MM.1S (cell line): Measurements from ENCODE around the gene HDAC9.

ENCODE experiments used
- DNase-seq: peaks from one replicate; pipeline ENCODE4 v3.0.0-alpha.2; 2015
- H2AFZ ChIP-seq: fragments of 300-600 bp; sonication (generic); 2 replicates; pipeline ENCODE4 v1.6.0; 2016; ENCODE audit warnings: antibody characterized with exemption, low read length
- H3F3A ChIP-seq: fragments of 300-600 bp; sonication (generic); 2 replicates; pipeline ENCODE4 v1.6.1; 2016; ENCODE audit warnings: mild to moderate bottlenecking, antibody characterized with exemption, low read length, moderate library complexity, mixed read lengths; ENCODE audit not compliant: insufficient read depth
- H3K27ac ChIP-seq: fragments of 300-600 bp; sonication (generic); 2 replicates; pipeline ENCODE4 v1.5.1; 2016; ENCODE audit warnings: mild to moderate bottlenecking, low read length
- H3K27me3 ChIP-seq: fragments of 300-600 bp; sonication (generic); replicated peaks from 2 replicates; pipeline ENCODE4 v1.6.0; 2016; ENCODE audit warnings: low read length; ENCODE audit not compliant: insufficient read depth
- H3K36me3 ChIP-seq: fragments of 300-600 bp; sonication (generic); replicated peaks from 2 replicates; pipeline ENCODE4 v1.6.1; 2016; ENCODE audit warnings: mild to moderate bottlenecking, low read length, mixed read lengths; ENCODE audit not compliant: insufficient read depth
- H3K4me1 ChIP-seq: fragments of 300-600 bp; sonication (generic); 2 replicates; pipeline ENCODE4 v1.6.1; 2016; ENCODE audit warnings: low read length, mixed read lengths
- H3K4me2 ChIP-seq: fragments of 300-600 bp; sonication (generic); 2 replicates; pipeline ENCODE4 v1.6.0; 2016; ENCODE audit warnings: low read depth, low read length
- H3K4me3 ChIP-seq: fragments of 300-600 bp; sonication (generic); 2 replicates; pipeline ENCODE4 v1.5.1; 2016; ENCODE audit warnings: low read length, mixed read lengths
- H3K79me2 ChIP-seq: fragments of 300-600 bp; sonication (generic); 2 replicates; pipeline ENCODE4 v1.6.1; 2016; ENCODE audit warnings: mixed run types, low read length, mixed read lengths
- H3K9ac ChIP-seq: fragments of 300-600 bp; sonication (generic); 2 replicates; pipeline ENCODE4 v1.6.1; 2016; ENCODE audit warnings: low read length, mixed read lengths
- H3K9me2 ChIP-seq: fragments of 300-600 bp; sonication (generic); replicated peaks from 2 replicates; pipeline ENCODE4 v1.6.1; 2016; ENCODE audit warnings: mild to moderate bottlenecking, low read length, mixed read lengths; ENCODE audit not compliant: insufficient read depth
- H3K9me3 ChIP-seq: fragments of 300-600 bp; sonication (generic); replicated peaks from 2 replicates; pipeline ENCODE4 v1.6.1; 2016; ENCODE audit warnings: mild to moderate bottlenecking, low read length, mixed read lengths; ENCODE audit not compliant: insufficient read depth
- H4K20me1 ChIP-seq: fragments of 300-600 bp; sonication (generic); 2 replicates; pipeline ENCODE4 v1.6.1; 2016; ENCODE audit warnings: mild to moderate bottlenecking, low read length, moderate library complexity, mixed read lengths; ENCODE audit not compliant: insufficient read depth
- CTCF ChIP-seq: fragments of 300-600 bp; sonication (generic); IDR thresholded peaks from 2 replicates; pipeline ENCODE4 v1.5.1; 2016; ENCODE audit warnings: antibody characterized with exemption, low read length, mixed read lengths
- EZH2 ChIP-seq: fragments of 300-600 bp; sonication (generic); optimal IDR thresholded peaks from 2 replicates; pipeline ENCODE3; 2017; ENCODE audit warnings: low read depth, mild to moderate bottlenecking, antibody characterized with exemption, low read length, mixed read lengths
- EZH2phosphoT487 ChIP-seq: fragments of 300-600 bp; sonication (generic); IDR thresholded peaks from 2 replicates; pipeline ENCODE4 v1.6.1; 2018; ENCODE audit warnings: antibody characterized with exemption, low read length

HDAC9 gene

GRCh38 chr7:18843979-18844378 is 348.4 kb downstream of the HDAC9 start:
- 0 out of 2 replicates have a peak, but pooled peaks cover 5% of the 10 kb centered on the region for H3K4me1 ChIP-seq
- no peak overlapping the region for H3K4me3 ChIP-seq
- H4K20me1 ChIP-seq: no peaks in the 10 kb centered on the region
- no peak overlapping the region for H2AFZ ChIP-seq
- H3K9me3 ChIP-seq: no peaks in the 10 kb centered on the region
- H3K27me3 ChIP-seq: no peaks in the 10 kb centered on the region
- H3K9me2 ChIP-seq: no peaks in the 10 kb centered on the region
- H3K27ac ChIP-seq: no peak overlapping the region
- TF ChIP-seq CTCF: no peak
- no peak for TF ChIP-seq EZH2
- no peak for TF ChIP-seq EZH2phosphoT487
- no peak overlapping the region for H3K4me2 ChIP-seq
- H3K9ac ChIP-seq: no peak overlapping the region
- H3F3A ChIP-seq: no peaks in the 10 kb centered on the region
- DNase-seq: no peak
- H3K79me2 ChIP-seq: no peaks in the 10 kb centered on the region
- no peaks in the 10 kb centered on the region for H3K36me3 ChIP-seq

- Histone ChIP-seq H2AFZ (no peak overlapping the region), H3K27me3 (no peaks in the 10 kb centered on the region), H3K9ac (no peak overlapping the region), H3K4me3 (no peak overlapping the region), H3K4me2 (no peak overlapping the region), H3F3A (no peaks in the 10 kb centered on the region), H3K9me2 (no peaks in the 10 kb centered on the region), H3K36me3 (no peaks in the 10 kb centered on the region), H4K20me1 (no peaks in the 10 kb centered on the region), H3K27ac (no peak overlapping the region), H3K79me2 (no peaks in the 10 kb centered on the region), H3K9me3 (no peaks in the 10 kb centered on the region), H3K4me1 (0 out of 2 replicates have a peak, but pooled peaks cover 5% of the 10 kb centered on the region)
- TF ChIP-seq EZH2 (no peak), EZH2phosphoT487 (no peak), CTCF (no peak)
- DNase-seq: no peak
Observed at GRCh38 chr7:18844735-18845134, 349.2 kb downstream of the HDAC9 start.

- H3F3A ChIP-seq: no peaks in the 10 kb centered on the region
- no peak overlapping the region for H3K4me3 ChIP-seq
- no peaks in the 10 kb centered on the region for H3K79me2 ChIP-seq
- no peaks in the 10 kb centered on the region for H3K9me3 ChIP-seq
- H4K20me1 ChIP-seq: no peaks in the 10 kb centered on the region
- H2AFZ ChIP-seq: no peak overlapping the region
- no peaks in the 10 kb centered on the region for H3K36me3 ChIP-seq
- H3K9me2 ChIP-seq: no peaks in the 10 kb centered on the region
- H3K4me1 ChIP-seq: 0 out of 2 replicates have a peak, but pooled peaks cover 5% of the 10 kb centered on the region
- no peak for DNase-seq
- no peaks in the 10 kb centered on the region for H3K27me3 ChIP-seq
- no peak for TF ChIP-seq EZH2
- TF ChIP-seq EZH2phosphoT487: no peak
- TF ChIP-seq CTCF: no peak
- no peak overlapping the region for H3K27ac ChIP-seq
- no peak overlapping the region for H3K9ac ChIP-seq
- no peak overlapping the region for H3K4me2 ChIP-seq
Observed at GRCh38 chr7:18845700-18846099, 350.2 kb downstream of the HDAC9 start.
